RCC 7860 (cell line): Measurements from ENCODE around the gene LETMD1.
"Not testable (repeated sequence)": the region's sequence is repeated elsewhere in the genome, so short reads cannot be mapped to it uniquely, and the experiment has no call there.

Source experiments
- DNase-seq: peaks from one replicate; pipeline ENCODE4 v3.0.0-alpha.2; 2015; ENCODE audit warnings: low spot score
- FAIRE-seq: peaks from 2 replicates; lab custom pipeline; 2012; peaks lifted over from hg19 to GRCh38; lab: Jason Lieb, UNC

Gene LETMD1, protein sequence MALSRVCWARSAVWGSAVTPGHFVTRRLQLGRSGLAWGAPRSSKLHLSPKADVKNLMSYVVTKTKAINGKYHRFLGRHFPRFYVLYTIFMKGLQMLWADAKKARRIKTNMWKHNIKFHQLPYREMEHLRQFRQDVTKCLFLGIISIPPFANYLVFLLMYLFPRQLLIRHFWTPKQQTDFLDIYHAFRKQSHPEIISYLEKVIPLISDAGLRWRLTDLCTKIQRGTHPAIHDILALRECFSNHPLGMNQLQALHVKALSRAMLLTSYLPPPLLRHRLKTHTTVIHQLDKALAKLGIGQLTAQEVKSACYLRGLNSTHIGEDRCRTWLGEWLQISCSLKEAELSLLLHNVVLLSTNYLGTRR

DNA sequence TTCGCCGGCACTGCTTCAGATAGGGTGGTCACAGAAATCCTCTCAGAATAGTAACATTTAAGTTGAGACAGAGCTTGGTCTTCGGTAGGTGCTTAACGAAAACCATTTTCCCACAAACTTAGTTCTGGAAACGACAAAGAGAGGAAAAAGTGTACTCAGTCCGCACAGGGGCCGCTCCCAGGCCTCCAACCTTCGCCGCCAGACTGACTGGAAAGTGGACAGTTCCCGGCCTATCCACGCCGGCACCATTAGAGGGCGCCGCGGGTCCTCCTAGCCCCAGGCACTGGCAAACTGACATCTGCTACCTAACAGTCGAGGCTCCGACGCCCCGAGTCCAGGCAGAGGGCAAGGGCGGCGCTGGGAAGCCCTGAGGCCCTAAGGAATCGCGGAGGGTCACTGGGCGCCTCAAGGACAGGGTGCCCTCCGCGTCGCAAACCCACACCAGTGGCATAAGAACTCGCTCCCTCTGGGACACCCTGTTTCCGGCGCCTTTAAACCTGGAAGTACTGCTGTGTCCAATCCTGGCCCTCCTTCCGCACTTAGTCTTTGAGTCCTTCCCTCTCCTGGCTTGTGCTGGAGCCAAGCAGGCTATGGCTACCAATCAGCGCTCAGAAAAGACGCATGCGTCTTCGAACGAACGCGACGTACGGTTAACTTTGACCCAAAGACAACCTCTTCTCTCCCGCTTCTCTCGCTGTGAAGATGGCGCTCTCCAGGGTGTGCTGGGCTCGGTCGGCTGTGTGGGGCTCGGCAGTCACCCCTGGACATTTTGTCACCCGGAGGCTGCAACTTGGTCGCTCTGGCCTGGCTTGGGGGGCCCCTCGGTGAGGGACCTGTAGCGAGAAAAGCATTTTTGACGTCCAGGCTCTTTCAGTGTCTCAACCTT is at the start of gene LETMD1:
TSS of gene LETMD1 (plus strand) at position 673 of the 886 bp plus-strand sequence. CDS start at position 703, 30 bp downstream.
- DNase-seq (peak; percentile 93), FAIRE-seq (peak; percentile 78)

DNA sequence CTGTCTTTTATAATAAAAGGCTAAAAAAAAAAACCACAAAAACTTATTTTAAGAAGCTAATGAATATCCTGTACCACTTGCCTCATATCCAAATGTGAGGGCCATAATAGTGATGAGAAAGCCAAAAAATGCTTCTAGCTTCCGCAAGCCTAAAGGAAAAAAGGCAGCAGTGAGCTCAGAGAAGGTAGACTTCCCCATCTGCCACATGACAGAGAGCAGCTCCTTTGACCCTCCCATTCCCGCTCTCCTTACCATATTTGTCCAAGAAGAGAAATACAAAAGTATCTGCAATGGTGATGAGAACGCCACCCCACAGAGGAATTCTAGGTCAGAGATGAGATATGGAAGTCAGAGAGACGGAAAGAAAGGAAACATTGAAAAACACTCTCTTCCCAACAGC is 49.0 kb upstream of the LETMD1 start:
- no peak for FAIRE-seq
- DNase-seq, result no peak

DNA sequence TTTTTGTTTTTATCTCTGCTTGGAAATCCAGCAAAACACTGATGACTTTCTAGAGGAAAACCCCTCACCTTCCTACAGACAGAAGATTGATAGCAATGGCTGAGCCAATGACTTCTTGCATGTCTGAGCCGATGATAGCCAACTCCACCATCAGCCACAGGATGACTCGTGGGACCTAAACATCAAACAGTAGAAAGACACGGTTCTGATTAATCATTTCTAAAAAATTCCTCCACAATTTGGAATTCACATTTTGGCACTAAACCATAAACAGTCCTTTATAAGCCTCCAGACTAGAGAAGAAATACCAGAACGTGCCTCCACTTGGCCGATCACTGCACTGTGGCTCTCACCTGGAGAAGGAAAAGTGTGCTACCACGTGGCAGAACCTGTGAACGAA is 47.9 kb upstream of the LETMD1 start:
- DNase-seq, result peak; percentile 63

DNA sequence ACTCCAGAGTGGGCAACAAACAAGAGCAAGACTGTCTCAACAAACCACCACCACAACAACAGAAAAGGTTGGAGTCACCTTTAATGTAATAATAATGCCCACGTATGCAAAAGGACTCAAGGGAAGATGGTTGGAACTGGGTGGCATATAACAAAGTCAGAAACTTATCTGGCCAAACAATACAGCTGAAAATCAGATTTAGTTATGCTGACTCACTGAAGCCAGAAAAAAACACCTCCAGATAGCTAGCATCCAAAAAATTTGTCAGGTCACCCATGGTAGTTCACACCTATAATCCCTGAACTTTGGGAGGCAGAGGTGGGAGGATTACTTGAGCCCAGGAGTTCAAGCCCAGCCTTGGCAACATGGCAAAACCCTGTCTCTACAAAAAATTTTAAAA is 46.3 kb upstream of the LETMD1 start:
- no peak for FAIRE-seq
- DNase-seq, result no peak

More for the DNA sequence above, 47.9 kb upstream of the LETMD1 start:
- peak; percentile 74 for FAIRE-seq

DNA sequence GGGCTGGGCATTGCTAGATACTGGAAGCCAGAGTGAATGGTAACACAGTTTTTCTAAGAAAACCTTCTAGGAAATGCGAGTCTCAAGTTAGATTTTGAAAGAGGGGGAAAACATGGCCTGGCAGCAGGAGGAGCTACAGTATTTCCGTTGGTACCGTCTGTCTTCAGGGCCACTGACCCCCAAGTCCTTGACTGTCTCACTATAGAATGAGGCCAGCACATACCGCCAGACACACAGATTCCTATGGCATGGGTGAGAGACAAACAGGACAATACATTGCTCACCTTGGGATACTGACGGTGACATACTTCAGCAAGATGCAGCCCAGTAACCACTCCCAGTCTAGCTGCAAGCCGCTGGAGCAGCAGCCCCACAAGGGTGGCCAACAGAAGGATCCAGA is 43.6 kb upstream of the LETMD1 start:
- DNase-seq (no peak), FAIRE-seq (no peak)

DNA sequence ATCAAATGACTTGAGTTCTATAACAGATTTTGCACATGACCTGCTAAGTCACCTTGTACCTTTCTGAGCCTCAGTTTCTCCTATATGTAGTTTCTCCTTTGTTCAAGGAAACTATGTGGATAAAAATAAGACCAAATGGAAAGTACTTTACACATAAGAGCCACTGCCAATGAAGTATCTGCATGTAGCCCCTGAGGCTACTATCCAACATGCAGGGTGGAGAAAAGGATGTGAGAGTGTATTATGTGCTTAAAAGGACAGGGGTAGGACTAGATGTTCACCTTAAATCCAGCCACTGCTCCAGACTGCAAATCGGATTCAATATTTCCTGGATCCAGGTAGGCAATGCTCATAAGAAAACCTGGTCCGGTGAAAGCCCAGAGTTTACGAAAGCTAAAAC is 43.1 kb upstream of the LETMD1 start:
- FAIRE-seq, result no peak

DNA sequence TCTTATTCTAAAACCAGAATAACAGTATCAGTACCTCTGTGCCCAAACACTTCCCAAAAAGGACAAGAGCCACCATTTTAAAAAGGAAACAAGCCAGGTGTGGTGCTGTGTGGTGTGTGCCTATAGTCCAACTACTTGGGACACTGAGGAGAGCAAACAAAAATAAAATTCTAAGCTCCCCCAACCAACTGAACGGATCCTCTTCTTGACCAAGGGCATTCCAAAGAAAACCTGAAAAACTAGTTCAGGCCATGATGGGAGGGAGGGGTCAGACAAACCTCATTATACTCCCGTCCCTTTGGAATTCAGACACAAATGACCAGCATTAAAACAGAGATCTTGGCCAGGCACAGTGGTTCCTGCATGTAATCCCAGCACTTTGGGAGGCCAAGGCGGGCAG is 42.5 kb upstream of the LETMD1 start:
- DNase-seq (no peak), FAIRE-seq (no peak)

More for the DNA sequence above, 43.1 kb upstream of the LETMD1 start:
- DNase-seq, result no peak

DNA sequence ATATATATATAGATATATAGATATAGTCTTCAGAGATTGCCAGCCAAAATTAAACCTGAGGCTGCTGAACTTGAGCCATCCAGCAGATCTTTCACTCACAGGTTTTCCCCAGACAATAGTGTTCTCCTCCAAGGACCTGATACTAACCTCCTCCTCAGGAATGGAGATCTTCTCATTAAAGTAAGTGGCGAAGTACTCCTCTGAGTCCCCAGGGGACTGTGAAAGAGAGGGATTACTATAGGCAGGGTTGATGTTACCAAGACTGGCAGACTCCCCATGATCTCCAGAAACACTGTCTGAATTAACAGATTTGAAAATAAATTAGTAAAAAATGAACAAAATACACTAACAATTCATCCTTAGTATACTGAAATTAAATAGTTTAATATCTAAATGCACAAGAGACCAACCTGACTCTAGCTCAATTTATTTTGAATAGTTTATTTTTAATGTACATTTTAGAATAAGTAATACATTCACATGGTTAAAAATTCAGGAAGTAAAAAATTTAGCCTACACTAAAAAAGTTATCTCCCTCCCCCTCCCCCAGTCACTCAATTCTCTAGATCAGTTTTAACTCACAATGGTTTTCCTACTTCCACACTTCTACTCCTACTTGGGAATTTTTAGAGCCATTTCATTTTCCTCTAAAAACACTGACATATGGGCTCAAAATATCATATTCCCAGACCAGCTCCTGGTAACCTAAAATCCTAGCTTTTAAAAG is 39.6 kb upstream of the LETMD1 start:
- DNase-seq (no peak), FAIRE-seq (no peak)

DNA sequence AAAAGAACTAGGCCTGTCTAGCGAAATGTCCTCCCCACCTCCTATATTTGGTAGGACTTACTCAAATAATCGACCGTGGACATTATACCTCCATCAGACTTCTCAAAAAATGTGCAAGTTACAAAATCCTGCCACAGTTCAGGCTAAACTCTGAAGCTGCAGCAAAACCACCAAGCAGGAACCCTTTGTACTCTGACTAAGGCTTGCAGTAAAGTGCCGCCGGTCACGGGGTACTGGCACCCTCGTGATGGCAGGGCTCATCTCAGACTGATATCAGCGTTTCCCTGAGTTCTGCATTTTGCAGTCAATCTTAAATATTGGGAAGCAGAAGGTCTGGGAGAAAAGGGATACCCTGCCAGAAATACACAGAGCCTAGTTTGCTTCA is 39.1 kb upstream of the LETMD1 start:
- no peak for DNase-seq

DNA sequence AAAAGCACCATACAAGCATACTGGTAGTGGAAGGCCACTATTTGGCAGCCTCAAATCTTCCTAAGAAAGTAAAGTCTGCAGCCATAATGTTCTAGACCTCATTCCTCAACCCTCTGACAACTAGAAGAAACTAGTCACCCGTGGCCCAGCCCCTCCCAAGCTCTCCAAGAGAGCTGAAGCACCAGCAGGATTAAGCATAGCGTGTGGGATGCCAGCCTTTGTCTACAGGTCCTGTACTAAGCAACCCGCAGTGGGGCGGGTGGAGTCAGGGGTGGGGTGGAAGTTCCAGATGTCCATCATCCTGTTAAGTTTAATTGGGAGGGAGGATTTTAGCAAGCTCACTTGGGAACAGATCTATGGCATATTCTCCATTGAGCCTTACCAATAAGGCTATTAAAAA is 36.2 kb upstream of the LETMD1 start:
- FAIRE-seq (peak; percentile 30), DNase-seq (peak; percentile 41)

More for the DNA sequence above, 39.1 kb upstream of the LETMD1 start:
- no peak for FAIRE-seq

DNA sequence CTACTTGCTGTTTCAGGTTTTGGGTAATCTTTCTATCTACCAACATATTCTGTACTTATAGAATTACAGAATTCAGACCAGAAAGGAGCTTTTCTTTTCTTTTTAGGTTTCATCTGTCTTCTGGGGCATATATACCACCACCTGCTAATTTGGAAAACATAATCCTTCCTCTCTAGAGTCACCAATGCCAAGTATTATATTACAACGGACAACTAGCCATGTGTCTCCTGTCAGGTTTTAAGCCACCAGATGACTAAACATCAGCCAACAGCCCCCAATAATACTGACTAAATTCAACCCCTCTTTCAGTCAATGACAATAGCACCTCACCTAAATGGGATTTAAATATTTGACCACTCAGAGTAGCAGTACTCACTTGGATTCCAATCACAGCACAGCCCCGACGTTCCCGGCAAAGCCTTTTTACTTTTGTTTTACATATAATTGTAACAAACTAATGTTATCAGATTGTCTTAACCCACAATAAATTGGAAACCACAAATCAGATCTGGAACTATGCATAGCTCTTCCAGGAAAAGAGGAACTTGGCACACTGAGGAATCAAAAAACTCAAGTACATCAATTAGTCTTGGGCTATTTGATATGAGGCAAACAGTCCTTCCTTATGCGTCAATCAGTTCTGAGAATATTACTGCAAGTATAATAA is 35.4 kb upstream of the LETMD1 start:
- FAIRE-seq (no peak), DNase-seq (no peak)

DNA sequence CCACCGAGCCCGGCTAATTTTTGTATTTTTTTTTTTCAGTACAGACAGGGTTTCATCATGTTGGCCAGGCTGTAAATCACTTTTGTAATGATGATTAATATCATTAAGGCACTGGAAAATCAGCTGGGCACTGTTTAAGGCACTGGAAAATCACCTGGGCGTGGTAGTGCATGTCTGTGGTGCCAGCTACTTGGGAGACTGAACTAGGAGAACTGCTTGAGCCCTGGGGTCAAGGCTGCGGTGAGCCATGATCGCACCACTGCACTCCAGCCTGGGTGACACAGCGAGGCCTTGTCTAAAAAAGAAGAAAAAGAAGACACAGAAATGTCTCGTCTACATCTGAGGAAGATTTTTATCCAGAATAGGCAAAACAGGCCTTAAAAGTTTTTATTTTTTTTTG is 34.7 kb upstream of the LETMD1 start:
- FAIRE-seq (peak; percentile 76), DNase-seq (peak; percentile 59)

DNA sequence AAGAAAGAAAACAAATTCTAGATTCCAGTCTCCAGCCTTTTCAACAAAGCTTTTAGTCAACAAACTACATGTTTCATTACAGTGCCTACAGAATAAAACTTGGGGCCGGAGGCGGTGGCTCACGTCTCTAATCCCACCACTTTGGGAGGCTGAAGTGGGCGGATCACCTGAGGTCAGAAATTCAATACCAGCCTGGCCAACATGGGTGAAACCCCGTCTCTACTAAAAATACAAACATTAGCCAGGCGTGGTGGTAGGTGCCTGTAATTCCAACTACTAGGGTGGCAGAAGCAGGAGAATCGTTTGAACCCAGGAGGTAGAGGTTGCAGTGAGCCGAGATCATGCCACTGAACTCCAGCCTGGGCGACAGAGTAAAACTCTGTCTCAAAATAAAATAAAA is 33.7 kb upstream of the LETMD1 start:
- not testable (repeated sequence) for FAIRE-seq, DNase-seq

DNA sequence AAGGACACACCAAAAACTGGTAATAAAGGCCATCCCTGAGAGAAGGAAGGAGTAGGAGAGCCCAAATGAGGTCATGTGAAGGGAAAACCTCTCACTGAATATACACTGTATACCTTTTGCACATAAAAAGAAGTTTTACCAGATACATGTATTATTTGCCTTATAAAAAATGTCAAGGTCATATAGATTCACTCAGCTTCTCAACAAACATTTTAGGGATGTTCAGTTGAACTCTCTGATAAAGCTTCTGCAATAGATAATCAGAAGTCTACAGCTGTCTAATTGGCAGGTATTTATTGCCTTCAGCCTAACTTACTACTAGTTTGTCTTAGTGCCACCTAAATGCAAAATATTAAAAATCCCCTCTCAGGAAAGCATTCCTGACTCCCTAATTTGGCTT is 30.7 kb upstream of the LETMD1 start:
- DNase-seq (no peak), FAIRE-seq (no peak)

DNA sequence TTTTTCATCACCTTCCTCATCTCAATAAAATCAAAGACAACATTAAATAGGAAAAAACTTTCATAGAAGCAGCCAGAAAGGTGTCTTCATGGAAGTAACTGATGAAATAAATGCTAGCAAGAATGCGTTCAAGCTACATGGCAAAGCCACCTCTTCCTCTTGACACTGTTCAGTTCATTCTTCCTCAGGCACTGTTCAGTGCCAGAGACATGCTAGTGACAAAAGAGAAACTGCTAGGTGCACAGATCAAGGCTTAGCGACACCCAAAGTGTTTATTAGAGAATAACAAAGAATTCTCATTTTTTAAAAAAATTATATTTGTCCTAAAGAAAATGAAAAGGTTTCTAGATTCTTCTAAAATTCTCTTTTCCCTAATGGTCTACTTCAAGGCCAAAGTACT is 29.2 kb upstream of the LETMD1 start:
- FAIRE-seq, result no peak
- no peak for DNase-seq

DNA sequence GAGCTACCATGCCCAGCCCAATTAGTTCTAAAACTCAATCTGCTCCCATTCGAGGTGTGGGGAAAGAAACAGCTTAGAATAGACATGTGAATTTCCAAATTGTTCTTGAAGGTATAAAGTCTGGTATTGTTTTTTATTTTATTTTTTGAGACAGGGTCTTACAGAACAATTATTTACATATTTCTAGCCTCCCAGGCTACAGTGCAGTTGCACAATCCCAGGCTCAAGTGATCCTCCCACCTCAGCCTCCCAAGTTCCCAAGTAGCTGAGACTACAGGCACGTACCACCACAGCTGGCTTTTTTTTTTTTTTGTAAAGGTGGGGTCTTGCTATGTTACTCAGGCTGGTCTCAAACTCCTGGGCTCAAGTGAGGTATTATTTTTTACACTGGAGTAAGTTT is 28.2 kb upstream of the LETMD1 start:
- no peak for DNase-seq
- FAIRE-seq, result no peak

DNA sequence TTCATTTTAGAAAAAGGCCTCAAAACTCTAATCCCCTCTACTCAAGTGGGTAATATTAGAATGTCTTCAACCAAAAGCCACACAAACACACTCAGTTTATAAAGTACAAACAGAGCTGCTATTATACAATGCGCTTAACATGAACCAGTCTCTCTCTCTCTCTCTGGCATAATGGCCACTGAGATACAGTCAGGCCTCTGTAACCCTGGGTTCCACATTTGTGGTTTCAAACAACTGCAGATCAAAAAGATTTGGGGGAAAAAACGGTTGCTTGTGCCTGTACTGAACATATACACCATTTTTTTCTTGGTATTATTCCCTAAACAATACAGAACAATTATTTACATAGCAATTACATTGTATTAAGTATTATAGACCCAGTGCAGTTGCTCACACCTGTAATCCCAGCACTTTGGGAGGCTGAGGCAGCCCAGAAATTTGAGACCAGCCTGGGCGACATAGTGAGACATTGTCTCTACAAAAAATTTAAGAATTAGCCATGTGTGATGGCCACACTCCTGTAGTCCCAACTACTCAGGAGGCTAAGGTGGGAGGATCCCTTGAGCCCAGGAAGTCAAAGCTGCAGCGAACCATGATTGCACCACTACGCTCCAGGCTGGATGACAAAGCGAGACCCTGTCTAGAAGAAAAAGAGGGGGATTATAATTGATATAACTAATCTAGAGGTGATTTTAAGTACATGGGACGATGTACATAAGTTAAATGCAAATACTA is 27.5 kb upstream of the LETMD1 start:
- FAIRE-seq, result no peak
- no peak for DNase-seq

DNA sequence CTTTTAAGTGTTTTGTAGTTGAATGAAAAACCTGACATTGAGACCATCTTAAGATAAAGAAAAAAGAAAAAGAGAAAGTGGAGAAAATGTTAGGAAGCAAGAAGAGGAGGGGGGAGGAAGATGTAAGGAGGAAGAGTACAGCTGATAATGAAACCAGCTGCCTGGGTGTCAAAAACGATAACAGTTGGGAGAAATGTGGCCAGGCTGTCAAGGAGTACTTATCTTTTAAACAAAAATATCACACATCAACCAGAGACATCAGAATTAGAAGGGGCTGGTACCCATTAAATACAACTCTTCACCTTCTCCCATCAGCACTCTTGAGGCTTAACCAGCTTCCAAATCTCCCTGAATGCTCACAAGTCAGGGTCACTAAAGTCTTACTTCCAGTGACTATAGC is 26.4 kb upstream of the LETMD1 start:
- FAIRE-seq (no peak), DNase-seq (no peak)

DNA sequence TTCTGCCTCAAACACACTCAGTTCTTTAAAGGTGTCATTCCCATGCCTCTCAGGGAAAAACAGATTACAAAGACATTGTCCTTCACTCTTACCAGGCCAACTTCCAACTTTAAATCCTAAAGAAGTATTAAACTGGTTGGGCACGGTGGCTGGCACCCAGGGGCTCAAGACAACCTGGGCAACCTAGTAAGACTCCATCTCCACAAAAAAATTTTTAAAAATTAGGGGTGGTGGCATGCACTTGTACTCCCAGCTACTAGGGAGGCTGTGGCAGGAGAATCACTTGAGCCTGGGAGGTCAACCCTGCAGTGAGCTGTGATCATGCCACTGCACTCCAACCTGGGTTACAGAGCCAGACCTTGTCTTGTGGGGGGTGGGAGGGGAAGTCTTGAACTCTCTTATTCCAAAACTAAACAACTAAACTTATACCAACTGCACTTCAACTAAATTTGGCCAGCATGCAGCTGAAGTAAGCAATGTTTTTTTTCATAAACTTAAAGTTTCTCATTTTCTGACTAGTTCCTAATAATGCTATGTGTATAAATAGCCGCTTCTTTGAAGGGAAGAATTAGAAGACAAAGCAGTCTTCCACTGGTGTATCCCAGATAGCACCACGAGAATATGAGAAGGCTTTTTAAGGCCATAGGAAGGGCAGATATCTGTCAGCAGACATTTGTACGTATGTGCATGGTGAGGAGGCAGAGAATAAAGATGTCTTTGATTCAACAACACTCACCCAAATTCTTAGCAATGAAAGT is 24.3 kb upstream of the LETMD1 start:
- no peak for DNase-seq
- no peak for FAIRE-seq
